Measurements from ENCODE around the gene ETFA.
A peak's percentile ranks its signal among the peaks of the same experiment; 100 is the strongest.

The ETFA gene

DNA sequence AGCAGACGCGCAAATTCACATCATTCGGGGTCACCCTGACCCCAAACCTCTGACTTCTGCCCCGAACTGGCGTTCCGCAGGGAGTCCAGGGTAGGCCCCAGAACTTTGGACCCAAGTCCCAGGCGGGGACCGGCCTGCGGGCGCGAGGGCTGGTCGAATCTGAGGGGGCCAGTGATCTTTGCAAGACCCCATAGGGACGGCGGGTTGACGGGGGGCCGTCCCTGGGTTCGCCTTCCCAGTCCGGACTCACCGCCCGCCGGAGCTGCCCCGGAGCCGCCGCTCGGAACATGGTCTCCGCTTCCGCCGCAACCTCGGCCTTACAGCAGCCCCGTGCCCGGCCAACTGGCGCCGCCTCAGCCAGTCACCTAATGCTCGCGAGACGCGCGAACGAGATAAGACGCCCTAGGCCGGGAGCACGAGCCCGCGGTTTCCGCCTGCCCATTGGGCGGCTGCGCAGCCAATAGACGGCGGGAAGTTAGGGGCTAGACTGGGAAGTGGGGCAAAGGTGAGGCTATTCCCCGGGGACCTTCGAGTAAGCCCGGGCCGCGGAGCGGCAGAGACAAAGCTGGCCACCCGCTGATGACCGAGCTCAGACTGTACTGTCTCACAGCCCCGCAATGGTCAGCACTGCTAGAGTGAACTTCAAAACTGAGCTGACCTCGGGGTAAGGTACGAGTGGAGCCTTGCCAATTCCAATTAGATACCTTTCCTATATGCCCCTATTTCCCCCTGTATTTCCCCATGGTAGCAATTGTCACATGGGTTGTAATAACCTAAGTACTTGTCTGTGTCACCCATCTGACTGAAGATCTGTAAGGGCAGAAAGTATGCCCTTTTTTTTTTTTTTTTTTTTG is at the start of gene ETFA:
TSS of gene ETFA (minus strand) at position 370 of the 854 bp plus-strand sequence. CDS start at position 289, 81 bp downstream.
- peak; percentile 95 for FAIRE-seq

DNA sequence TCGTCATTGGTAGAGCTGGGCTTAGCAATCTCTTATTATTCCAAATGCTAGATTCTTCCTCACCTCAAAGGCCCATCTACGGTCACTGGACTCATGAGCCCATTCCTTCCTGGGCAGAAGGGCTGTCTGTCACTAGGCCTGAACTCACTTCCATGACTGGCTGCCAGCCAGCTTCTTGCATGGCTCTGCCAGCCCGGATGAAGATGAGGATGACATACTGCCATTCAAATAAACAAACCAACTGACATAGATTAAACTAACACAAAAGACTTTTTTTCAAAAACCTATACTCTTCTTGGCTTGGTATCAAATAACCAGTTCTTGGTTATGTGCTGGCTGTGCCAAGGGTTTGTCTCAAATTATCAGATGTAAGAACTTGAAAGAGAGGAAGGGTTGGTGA is 49.1 kb upstream of the ETFA start:
- FAIRE-seq, result no peak

DNA sequence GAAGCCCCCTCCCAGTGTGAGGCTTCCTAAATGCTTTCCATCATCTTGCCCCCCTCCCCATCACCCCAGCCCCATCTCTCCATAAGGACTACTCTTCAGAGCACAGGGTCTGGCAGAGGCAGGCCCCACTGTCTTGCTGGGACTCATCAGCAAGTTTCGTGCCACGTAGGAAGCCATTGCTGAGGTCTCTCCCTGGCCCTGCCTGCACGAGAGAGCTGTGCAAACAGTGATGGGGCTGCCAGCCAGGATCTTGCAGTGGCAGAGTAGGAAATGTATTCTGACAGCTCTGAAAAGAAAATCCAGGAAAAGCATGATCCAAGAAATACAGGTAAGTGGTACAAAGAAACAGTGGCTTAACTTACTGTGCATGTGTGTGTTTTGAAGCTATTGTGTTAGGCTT is 47.9 kb upstream of the ETFA start:
- FAIRE-seq, result no peak

DNA sequence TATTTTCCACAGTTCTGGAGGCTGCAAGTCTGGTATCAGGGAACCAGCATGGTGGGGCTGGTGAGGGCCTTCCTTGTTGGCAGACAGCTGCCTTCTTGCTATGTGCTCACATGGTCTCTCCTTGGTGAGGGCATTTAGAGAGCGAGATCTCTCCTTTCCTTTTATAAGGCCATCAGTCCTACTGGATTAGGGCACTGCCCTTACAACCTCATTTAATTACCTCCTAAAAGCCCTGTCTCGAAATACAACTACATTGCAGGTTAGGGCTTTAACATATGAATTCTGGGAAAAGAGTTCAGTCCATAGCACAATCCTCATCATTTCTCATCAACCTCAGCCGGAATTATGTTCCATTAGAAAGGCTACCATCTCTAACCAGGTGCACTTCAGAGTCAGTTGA is 47.2 kb upstream of the ETFA start:
- no peak for FAIRE-seq

DNA sequence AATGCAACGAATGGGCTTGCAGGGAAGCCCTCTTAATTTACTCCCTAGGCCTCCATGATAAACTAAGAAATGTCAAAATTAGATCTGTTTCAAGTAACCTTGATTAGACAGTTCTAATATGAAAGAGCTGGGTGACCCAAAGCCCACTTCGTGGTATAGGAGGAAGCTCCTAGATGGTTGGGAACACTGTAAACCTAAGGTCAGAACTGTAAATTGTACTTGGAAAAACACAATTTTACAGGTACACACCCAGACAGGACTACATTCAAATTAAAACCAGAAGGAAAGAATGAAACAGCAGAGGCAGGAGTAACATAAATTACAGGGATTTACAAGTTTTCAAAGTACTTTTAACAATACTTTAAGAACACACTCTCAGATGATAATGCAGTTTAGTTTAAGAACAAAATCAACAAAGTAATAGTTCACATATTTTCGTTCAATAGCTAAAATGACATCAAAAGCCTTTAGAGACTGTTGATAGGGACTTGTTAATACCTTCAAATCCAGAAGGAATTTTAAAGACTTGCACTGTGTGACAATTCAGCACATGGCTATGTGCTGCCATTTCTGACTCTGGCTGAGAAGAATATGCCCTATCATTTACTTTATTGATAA is 43.7 kb upstream of the ETFA start:
- no peak for FAIRE-seq

DNA sequence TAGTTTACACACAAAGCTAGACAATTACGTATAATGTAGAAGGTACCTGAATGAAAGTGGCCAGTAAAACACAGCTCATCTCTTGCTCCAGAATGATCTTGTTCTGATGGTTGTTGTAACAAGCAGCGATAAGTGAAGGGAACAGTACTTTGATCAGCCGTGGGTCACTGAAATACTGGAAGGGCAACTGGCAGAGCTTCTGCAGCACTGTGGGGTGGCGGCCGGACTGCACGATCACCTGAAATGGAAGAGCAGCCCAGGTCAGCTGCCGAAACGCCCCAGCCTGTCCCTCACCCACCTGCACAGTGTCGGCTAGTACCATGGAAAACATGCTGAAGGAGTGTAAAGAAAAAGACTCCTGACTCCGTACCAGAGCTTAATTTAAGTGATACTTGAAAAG is 42.6 kb upstream of the ETFA start:
- no peak for FAIRE-seq

DNA sequence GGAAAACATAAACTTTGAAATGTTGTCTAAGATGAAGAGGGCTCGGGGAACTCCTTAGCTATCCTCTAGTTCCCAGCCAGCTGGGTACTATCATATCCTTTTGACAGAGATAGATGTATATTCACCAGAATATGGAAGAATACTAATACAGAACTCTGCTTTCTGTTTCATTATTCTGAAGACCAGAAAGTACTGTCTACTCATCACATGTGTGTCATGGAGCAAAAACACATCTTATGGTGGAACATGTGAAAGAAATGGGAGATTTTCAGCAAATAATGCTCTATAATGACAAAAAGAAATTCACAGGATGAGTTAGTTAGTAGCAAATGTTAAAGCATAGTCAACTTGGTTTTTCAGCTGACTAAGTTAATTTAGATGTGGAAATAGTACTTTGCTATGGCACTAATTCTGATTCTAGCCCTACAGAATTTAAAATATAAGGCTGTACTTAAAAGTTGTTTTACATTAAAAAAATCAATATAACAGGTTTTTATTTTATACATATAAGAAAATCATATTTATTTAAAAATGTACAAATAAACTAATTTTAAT is 41.8 kb upstream of the ETFA start:
- FAIRE-seq, result peak; percentile 88

DNA sequence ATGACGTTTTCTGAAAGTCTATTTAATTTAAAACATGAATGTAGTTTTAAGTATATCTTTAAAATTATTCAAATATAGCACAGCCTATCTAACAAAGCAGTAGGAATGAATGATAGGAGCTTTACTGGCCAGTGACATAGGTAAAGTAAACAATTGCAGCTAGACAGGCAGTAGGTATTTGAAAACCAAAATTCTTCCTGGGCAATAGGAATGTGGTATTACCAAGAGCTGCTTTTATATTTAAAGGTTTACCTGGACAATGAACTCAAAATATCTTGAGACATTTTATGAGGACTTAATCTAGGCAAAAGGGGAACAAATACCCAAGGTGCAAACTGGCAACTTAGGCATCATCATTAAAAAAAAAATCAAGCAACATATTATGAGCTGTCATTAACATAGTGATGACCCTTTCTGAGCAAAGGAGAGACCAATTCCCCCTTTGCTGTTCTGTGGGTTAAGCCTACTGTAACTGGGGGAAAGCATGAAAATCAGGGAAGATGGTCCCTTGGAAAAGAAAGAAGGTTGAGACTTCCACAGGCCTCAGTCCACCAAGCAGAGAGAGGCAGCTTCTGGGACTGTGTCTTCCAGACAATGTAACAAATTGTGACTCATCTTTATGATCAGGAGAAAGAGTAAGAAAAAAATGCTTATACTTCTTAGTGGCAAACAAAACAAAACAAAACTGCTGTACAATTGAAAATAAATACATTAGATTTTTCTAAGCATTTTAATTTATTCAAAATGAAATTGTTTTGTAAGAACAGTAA is 38.2 kb upstream of the ETFA start:
- FAIRE-seq, result peak; percentile 47

DNA sequence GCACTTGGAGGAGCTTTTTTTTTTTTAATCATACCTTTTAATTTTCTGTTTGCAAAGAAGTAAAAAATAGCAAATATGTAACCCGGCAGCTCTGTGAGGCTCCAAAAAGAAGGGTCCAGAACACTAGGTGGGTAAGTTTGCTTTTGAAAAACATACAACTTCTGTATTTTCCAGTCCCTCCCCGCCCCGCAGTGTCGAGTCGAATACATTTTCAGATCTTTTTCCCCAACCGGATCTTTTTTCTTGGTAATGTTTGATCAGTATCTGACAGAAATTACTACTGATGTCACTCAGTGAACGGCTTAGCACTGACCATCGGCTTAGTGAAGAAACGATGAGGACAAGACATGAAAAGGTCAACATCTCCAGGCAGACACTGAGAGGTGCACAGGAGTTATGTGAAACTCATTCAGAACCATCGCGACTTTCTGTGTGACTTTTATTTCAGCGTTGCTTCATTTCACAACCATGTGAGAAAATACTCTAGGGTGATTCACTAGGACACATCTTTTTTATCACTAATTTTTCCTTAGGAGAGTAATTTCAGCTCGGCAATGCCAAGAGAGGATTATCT is 36.3 kb upstream of the ETFA start:
- no peak for FAIRE-seq

DNA sequence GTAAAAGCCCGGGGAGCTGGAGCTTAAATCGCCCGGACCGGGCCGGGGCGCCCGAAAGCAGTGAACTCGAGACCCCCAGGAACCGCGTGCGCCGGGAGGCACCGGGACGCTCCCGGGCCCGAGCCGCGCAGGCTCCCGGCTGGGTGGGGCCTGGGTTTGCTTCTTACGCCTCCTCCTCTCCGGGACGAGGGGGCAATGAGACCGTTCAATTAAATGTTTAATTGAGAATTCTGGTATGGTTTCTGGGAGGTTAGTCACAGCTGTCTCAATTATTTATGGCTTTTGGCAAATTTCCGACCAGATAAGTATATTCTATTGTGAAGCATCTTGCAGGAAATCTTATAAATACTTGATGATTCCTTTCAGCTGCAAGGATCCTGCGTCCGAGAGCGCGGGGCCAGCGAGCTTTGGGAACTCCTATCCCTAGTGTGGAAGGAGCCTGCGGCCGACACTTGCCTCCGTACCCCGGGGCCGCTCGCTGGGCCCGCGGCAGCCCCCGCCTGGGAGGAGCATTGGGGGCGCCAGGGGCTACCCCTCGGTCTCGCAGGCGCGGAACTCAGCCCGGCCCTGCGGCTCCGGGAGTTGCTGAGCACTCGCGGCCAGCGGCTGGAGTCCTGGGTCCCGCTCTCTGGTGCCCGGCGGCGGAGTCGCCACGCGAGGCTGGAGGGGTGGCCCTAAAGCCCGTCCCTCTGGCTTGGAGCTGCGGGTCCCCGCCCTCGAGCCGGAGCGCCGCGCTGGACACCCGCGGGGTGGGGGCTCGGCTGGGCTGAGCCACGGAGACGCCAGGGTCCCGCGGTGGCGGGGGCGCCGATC is 35.6 kb upstream of the ETFA start:
- FAIRE-seq, result no peak

DNA sequence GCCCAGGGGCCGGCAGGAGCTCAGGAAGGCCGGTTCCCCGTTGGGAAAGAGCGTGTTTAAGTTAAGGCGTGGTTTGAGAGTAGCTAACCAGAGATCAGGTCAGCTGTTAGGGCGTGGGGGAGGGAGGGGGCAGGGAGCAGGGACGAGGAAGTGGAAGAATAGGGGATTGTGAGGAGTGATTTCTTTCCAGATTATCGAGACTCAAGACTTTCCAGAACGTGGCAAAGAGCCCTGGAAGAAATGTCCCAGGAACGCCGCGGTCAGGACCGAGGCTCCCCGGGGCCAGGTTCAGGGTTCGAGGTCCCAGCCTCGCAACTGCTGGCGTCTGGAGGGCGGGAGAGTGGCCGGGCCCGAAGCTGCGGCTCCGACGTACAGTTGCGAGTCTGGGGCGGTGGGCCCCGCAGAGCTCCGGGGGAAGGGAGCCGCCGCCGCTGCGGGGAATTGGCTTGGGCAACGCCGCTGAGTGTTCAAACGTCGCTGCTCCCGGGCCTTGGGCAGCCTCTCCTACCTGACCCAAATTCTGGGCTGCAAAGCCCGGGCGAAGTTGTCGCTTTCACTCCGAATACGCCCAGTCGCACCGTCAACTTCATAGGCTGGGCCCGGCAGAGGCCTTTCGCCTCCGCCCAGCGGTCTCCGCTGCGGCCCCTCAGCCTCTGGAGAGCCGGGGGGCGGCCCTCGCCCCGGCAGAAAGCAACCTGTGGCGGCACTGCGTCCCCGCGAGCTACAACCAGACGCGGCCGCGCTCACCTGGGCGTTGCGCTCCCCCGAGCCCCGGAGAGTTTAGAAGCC is 34.8 kb upstream of the ETFA start:
- FAIRE-seq, result no peak

DNA sequence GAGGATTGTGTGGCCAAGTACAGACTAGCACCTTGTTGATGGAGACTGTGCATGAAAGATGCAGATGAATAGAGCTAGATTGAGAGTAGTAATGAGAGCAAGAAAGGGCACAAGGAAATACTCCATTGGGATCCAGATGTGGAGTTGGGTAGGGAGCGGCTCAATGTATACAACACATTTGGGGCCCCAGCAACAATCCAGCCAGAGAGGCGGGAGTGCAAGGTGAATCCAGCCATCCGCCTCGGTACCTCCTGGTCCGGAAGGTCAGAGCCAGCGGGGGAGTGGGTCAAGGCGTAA is 34.3 kb upstream of the ETFA start:
- no peak for FAIRE-seq

DNA sequence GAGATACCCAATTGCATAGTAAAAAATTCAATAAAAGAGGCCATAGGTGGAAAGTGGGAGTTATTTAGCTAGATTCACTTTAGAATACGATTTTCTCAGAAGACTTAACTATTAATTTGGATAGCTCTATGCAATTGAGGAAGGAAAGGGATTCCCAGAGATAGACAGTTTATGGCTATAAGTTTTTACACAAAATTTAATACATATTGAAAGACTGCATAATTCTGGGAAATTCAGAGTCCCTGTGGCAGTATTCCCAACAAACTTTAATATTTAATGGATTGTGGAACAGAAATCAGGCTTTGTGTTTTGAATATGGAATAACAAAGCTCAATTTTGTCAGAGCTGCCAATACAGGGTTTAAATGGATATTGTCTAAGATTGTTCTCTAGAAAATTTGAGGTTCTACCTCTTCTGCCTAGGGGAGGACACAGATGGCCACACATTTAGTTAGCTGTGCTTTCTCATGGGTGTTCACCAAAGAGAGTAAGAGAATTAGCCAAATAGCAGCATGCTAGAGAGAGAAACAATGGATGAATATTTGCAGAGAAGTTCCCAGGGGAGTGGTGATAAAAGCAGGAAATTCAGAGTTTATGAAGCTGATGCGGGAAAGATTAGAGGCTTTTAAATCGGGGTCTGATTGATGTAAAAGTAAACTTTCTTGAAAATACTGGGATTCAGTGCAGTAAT is 33.8 kb upstream of the ETFA start:
- no peak for FAIRE-seq

DNA sequence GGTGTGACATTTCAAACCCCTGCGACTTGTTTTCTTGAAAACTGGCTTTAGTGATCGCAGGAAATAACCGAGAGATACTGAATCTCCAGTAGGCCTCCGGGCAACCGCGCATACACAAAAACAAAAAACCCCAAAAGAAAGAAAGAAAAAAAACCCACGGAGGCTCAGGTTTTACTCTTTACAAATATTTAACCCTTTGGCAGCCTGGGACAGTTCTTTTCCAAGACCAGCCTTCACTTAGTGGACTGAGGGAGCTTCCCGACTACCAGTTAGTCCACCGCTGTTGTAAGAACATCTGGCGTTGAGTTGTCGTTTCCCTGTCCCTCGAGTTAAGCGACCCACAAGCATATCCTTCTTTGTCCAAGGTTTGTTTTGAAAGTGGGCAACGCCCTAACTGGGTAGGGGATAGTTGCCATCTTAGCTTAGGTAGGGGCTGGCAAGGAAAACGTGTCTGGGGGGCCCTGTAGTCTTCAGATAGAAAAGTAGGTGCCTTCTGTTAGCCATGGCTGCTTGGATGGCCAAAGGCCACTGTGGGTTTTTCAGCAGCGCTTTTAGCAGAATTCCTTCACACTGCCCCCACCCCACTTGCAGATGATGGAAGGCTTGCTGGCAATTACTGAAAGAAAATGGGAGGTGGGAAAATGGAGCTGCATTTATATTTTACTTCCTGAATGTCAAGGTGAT is 32.2 kb upstream of the ETFA start:
- no peak for FAIRE-seq

DNA sequence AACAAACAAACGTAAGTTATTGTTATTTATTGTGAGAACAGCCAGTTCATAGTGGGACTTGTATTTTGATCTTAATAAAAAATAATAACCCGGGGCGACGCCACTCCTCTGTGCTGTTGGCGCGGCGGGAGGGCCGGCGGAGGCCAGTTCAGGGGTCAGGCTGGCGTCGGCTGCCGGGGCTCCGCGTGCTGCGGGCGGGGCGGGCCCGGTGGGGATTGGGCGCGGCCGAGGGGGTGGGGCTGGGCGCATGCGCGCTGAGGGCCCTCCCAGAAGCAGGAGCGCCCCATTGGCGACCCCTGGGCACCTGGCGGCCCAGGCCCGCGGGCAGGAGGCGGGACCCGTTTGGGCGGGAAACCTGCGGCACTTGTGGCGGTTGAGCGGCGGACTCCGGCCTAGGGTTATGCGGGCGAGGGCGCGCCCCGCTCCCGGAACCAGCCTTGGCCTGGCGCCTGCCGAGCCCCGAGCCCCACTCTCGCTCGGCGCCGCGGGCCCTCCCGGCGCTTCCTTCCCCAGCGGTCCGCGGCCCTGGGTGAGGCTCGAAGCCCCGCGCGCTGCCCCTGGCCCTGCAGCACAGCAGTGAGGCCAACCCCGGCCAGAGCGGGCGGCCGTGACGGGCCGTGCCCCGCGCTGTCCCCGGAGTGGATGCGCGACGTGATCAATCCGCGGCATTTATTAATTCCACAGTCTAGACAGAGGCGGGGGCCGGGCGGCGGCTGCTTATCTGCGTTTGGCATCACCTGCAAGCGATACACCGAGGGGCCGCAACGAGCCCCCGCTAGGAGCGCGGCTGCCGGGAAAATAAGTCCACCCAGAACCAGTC is 31.3 kb upstream of the ETFA start:
- no peak for FAIRE-seq

DNA sequence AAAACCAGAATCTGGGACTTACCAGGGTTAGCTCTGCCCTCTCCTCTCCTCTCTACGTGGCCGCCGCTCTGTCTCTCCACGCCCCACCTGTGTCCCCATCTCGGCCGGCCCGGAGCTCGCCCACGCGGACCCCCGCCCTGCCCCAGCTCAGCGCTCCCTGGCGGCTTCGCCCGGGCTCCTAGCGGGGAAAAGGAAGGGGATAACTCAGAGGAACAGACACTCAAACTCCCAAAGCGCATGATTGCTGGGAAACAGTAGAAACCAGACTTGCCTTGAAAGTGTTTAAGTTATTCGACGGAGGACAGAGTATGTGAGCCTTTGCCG is 30.8 kb upstream of the ETFA start:
- FAIRE-seq, result no peak

DNA sequence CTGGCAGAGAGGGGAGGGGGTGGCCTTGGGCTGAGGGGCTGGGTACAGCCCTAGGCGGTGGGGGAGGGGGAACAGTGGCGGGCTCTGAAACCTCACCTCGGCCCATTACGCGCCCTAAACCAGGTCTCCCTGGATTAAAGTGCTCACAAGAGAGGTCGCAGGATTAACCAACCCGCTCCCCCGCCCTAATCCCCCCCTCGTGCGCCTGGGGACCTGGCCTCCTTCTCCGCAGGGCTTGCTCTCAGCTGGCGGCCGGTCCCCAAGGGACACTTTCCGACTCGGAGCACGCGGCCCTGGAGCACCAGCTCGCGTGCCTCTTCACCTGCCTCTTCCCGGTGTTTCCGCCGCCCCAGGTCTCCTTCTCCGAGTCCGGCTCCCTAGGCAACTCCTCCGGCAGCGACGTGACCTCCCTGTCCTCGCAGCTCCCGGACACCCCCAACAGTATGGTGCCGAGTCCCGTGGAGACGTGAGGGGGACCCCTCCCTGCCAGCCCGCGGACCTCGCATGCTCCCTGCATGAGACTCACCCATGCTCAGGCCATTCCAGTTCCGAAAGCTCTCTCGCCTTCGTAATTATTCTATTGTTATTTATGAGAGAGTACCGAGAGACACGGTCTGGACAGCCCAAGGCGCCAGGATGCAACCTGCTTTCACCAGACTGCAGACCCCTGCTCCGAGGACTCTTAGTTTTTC is 30.2 kb upstream of the ETFA start:
- FAIRE-seq, result no peak

DNA sequence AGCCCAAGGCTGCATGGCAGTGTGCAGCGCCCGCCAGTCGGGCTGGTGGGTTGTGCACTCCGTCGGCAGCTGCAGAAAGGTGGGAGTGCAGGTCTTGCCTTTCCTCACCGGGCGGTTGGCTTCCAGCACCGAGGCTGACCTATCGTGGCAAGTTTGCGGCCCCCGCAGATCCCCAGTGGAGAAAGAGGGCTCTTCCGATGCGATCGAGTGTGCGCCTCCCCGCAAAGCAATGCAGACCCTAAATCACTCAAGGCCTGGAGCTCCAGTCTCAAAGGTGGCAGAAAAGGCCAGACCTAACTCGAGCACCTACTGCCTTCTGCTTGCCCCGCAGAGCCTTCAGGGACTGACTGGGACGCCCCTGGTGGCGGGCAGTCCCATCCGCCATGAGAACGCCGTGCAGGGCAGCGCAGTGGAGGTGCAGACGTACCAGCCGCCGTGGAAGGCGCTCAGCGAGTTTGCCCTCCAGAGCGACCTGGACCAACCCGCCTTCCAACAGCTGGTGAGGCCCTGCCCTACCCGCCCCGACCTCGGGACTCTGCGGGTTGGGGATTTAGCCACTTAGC is 29.6 kb upstream of the ETFA start:
- FAIRE-seq, result no peak
